ENCODE measurements around the gene FEM1A.
"Not testable (repeated sequence)": the region's sequence is repeated elsewhere in the genome, so short reads cannot be mapped to it uniquely, and the experiment has no call there.

GRCh38 chr19:4831979-4832340 is 40.4 kb downstream of the FEM1A start:
- not testable (repeated sequence) for TF ChIP-seq CTCF (IDR thresholded peaks at IDR 0.05; ENCODE audit: extremely low read depth in 1 of 2, insufficient read depth in 1 of 2, low read depth in 1 of 2, low read length in 2 of 2); EZH2 (IDR thresholded peaks at IDR 0.05; ENCODE audit: borderline replicate concordance, low read depth, low read length, severe bottlenecking)

All from endothelial cell of umbilical vein (primary cell).